Ishikawa (cell line): ENCODE results near the gene MYO16.

Experiments
- CEBPB ChIP-seq: IDR thresholded peaks from 2 replicates; pipeline ENCODE4 v1.6.1; 2012
- CREB1 ChIP-seq: IDR thresholded peaks from 2 replicates; pipeline ENCODE4 v1.6.1; 2012; ENCODE audit warnings: low read depth
- EGR1 ChIP-seq: IDR thresholded peaks from 2 replicates; pipeline ENCODE4 v1.6.1; 2012
- EP300 ChIP-seq: IDR thresholded peaks from 2 replicates; pipeline ENCODE4 v1.6.1; 2012; ENCODE audit warnings: borderline replicate concordance
- FOXM1 ChIP-seq: IDR thresholded peaks from 2 replicates; pipeline ENCODE4 v1.6.1; 2012; ENCODE audit warnings: low read depth, borderline replicate concordance
- NFIC ChIP-seq: IDR thresholded peaks from 2 replicates; pipeline ENCODE4 v1.6.1; 2012
- RAD21 ChIP-seq: IDR thresholded peaks from 2 replicates; pipeline ENCODE4 v1.6.1; 2012; ENCODE audit warnings: low read depth
- TAF1 ChIP-seq: IDR thresholded peaks from 2 replicates; pipeline ENCODE4 v1.6.1; 2012; ENCODE audit warnings: low read depth, mild to moderate bottlenecking
- TCF12 ChIP-seq: IDR thresholded peaks from 2 replicates; pipeline ENCODE4 v1.6.1; 2012; ENCODE audit warnings: low read depth
- TEAD4 ChIP-seq: IDR thresholded peaks from 2 replicates; pipeline ENCODE4 v1.6.1; 2012
- YY1 ChIP-seq: IDR thresholded peaks from 2 replicates; pipeline ENCODE4 v1.6.1; 2012; ENCODE audit warnings: low read depth
- ZBTB7A ChIP-seq: IDR thresholded peaks from 2 replicates; pipeline ENCODE4 v1.6.1; 2012; ENCODE audit warnings: low read depth
- TF ChIP-seq, protein P1 (sequence below): IDR thresholded peaks from 2 replicates; pipeline ENCODE4 v1.6.1; 2012
- TF ChIP-seq, protein P2 (sequence below): IDR thresholded peaks from 2 replicates; pipeline ENCODE4 v1.6.1; 2012; ENCODE audit warnings: low read depth, mild to moderate bottlenecking
- TF ChIP-seq, protein P3 (sequence below): IDR thresholded peaks from 2 replicates; pipeline ENCODE4 v1.6.1; 2012

MYO16 gene

DNA sequence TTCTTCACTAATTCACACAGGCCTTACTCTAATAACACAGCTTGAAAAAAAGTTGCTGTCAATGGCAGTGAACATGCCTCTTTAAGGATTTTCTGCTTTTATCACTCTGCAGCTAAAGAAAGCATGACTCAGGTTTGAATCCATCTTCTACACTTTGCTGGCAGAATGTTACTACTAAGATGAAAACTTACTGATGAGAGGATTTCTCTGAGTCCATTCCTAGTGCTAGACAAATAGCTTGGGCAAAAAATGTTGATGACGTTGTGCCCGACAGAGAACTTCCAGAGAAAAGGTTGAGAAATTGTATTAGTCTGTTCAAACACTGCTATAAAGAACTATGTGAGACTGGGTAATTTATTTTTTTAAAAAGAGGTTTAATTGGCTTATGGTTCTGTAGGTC lies 585.0 kb downstream of the MYO16 start:
- TF ChIP-seq EP300 (no peak), CREB1 (no peak), EGR1 (no peak), TCF12 (no peak), FOXM1 (no peak), YY1 (no peak), TAF1 (no peak), NFIC (no peak), ZBTB7A (no peak), RAD21 (no peak), CEBPB (no peak), TEAD4 (no peak)
- TF ChIP-seq, protein P1, sequence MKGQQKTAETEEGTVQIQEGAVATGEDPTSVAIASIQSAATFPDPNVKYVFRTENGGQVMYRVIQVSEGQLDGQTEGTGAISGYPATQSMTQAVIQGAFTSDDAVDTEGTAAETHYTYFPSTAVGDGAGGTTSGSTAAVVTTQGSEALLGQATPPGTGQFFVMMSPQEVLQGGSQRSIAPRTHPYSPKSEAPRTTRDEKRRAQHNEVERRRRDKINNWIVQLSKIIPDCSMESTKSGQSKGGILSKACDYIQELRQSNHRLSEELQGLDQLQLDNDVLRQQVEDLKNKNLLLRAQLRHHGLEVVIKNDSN = no peak
- TF ChIP-seq, protein P2, sequence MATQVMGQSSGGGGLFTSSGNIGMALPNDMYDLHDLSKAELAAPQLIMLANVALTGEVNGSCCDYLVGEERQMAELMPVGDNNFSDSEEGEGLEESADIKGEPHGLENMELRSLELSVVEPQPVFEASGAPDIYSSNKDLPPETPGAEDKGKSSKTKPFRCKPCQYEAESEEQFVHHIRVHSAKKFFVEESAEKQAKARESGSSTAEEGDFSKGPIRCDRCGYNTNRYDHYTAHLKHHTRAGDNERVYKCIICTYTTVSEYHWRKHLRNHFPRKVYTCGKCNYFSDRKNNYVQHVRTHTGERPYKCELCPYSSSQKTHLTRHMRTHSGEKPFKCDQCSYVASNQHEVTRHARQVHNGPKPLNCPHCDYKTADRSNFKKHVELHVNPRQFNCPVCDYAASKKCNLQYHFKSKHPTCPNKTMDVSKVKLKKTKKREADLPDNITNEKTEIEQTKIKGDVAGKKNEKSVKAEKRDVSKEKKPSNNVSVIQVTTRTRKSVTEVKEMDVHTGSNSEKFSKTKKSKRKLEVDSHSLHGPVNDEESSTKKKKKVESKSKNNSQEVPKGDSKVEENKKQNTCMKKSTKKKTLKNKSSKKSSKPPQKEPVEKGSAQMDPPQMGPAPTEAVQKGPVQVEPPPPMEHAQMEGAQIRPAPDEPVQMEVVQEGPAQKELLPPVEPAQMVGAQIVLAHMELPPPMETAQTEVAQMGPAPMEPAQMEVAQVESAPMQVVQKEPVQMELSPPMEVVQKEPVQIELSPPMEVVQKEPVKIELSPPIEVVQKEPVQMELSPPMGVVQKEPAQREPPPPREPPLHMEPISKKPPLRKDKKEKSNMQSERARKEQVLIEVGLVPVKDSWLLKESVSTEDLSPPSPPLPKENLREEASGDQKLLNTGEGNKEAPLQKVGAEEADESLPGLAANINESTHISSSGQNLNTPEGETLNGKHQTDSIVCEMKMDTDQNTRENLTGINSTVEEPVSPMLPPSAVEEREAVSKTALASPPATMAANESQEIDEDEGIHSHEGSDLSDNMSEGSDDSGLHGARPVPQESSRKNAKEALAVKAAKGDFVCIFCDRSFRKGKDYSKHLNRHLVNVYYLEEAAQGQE = no peak

DNA sequence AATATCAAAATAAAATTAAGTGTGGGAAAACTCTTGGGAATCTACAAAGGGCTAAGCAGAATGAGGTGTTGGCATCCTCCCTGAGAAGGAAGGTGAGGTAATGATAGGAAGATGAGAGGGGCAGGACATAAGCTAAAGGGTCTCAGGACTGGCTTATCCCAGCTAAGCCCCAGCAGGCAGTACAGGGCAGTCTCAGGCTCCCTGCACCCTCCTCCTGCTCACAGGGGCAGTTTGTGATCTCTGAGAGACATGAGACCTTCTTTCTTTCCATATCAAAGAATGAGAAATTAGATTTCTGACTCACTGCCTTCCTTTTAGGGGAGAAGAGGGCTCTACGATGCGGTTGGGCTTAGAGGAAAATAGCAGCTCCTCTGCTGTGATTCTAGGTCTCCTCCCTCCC lies 586.0 kb downstream of the MYO16 start:
- TF ChIP-seq ZBTB7A (no peak), YY1 (no peak), NFIC (no peak), EP300 (no peak), TEAD4 (no peak), CEBPB (no peak), EGR1 (no peak), FOXM1 (no peak), CREB1 (no peak), TCF12 (no peak), TAF1 (no peak), RAD21 (no peak)
- TF ChIP-seq, protein P2 = no peak
- TF ChIP-seq, protein P3, sequence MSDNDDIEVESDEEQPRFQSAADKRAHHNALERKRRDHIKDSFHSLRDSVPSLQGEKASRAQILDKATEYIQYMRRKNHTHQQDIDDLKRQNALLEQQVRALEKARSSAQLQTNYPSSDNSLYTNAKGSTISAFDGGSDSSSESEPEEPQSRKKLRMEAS = no peak
- TF ChIP-seq, protein P1 = no peak

DNA sequence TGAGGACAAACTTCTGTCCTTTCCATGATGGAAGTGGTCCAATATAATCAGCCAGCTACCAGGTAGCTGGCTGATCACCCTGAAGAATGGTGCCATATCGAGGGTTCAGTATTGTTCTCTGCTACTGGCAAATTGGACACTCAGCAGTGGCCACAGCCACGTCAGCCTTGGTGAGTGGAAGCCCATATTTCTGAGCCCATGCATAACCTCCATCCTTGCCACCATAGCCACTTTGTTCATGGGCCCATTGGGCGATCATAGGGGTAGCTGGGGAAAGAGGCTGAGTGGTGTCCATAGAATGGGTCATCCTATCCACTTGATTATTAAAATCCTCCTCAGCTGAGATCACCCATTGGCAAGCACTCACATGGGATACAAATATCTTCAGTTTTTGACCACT lies 591.2 kb downstream of the MYO16 start:
- TF ChIP-seq CREB1 = no peak

DNA sequence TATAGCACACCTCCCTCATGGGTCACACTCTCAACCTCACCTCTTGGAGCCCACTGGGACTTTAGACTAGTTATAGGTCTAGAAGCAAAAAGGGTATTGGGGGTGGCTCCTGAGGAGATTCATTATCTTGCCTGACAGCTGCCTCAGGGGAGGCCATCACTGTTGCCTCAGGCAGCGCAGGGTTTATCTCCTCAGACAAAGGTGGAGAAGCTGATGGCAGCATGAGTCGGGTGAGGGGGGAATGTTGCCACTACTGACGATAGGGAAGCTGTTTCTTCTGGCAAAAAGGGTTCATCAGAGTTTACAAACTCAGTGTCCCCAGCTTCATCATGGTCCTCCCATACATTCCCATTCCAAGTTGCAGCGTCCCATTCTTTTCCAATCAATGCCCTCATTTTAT lies 594.6 kb downstream of the MYO16 start:
- TF ChIP-seq YY1 (no peak), RAD21 (no peak), FOXM1 (no peak), EP300 (no peak), NFIC (no peak), TAF1 (no peak)
- TF ChIP-seq, protein P3 = no peak

DNA sequence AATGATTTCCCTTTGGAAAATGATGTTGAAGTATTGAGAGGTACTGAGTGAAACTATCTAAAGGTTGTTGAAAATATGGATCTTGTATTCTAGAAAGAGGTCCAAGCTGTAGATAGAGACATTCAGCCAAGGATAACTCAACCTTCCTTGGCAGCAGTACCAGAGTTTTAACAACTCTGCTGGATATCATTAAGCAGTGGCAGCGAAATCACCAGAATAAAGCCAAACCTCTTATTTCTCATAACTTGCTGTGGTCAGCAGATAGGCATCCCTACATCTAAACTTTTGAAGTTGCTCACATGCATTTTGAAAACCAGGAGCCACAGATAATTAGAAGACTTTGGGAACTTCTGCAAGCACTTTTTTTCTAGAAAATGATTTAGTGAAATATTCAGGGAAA lies 597.2 kb downstream of the MYO16 start:
- TF ChIP-seq, protein P1 = no peak
- TF ChIP-seq CEBPB (no peak), YY1 (no peak), RAD21 (no peak), ZBTB7A (no peak), FOXM1 (no peak), TEAD4 (no peak), TCF12 (no peak), TAF1 (no peak), EP300 (no peak), CREB1 (no peak), EGR1 (no peak), NFIC (no peak)
- TF ChIP-seq, protein P2 = no peak
- TF ChIP-seq, protein P3 = no peak
